IPS-NIHi11 (cell line): ENCODE data around the gene SLF2.

Experiments used
- DNase-seq: peaks from one replicate; pipeline ENCODE4 v3.0.0; 2012; ENCODE audit warnings: mixed read lengths, low spot score

SLF2 gene, protein sequence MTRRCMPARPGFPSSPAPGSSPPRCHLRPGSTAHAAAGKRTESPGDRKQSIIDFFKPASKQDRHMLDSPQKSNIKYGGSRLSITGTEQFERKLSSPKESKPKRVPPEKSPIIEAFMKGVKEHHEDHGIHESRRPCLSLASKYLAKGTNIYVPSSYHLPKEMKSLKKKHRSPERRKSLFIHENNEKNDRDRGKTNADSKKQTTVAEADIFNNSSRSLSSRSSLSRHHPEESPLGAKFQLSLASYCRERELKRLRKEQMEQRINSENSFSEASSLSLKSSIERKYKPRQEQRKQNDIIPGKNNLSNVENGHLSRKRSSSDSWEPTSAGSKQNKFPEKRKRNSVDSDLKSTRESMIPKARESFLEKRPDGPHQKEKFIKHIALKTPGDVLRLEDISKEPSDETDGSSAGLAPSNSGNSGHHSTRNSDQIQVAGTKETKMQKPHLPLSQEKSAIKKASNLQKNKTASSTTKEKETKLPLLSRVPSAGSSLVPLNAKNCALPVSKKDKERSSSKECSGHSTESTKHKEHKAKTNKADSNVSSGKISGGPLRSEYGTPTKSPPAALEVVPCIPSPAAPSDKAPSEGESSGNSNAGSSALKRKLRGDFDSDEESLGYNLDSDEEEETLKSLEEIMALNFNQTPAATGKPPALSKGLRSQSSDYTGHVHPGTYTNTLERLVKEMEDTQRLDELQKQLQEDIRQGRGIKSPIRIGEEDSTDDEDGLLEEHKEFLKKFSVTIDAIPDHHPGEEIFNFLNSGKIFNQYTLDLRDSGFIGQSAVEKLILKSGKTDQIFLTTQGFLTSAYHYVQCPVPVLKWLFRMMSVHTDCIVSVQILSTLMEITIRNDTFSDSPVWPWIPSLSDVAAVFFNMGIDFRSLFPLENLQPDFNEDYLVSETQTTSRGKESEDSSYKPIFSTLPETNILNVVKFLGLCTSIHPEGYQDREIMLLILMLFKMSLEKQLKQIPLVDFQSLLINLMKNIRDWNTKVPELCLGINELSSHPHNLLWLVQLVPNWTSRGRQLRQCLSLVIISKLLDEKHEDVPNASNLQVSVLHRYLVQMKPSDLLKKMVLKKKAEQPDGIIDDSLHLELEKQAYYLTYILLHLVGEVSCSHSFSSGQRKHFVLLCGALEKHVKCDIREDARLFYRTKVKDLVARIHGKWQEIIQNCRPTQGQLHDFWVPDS

DNA sequence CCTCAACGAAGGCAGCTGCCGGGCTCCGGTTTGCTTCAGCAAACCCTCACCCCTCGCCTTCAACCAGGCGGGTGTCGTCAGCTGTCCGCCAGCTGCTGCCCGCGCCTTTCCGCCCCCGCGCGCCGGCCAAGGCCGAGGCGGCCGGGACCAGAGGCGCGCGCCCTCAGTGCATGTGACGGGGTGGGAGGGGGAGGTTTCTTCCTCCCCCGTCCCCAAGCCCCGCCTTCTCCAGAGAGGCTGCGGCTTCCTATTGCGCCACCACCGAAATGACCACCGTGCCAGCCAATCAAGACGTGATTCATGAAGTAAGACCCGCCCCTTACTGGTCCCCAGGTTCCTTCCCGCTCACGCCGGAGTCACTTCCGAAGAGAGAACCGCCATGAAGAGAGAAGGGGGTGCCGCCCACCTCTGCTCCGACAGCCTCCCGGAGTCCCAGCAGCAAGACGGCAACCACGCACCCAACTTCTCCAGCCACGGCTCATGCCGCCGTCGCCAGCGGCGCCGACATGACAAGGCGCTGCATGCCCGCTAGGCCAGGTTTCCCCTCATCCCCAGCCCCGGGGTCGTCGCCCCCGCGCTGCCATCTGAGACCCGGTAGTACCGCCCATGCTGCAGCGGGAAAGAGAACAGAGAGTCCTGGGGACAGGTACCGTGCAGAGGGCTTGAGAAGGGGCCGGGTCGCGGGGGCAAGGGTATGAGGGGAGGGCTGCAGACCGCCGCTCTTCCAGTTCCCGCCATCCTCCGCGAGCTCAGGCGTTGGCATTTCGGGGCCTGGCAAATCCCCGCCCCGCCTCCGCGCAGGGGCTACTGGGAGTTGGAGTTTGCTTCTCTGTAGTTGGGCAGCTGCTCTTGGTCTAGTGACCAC lies at the start of gene SLF2:
TSS of gene SLF2 (plus strand) at position 359 of the 865 bp plus-strand sequence. CDS start at position 507, 148 bp downstream.
- DNase-seq = peak; percentile 100

DNA sequence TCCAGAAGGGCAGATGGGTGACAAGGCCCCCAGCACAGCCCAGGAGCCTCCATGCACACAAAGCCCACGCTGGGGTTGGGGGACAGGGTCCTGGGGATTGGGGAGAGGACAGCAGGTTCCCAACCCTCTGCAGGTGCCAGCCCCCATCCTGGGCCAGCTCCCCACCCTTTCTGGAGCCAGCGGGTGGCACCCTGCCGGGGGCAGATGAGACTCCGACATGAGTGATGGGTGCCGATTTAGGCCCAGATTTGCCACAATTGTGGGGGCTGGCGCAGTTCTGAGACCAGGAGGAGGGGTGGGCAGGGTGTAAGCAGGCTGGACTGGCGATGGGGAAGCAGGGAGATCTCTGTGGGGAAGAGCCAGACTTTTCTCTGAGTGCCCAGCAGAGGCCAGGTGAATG lies 49.3 kb upstream of the SLF2 start:
- DNase-seq = no peak

DNA sequence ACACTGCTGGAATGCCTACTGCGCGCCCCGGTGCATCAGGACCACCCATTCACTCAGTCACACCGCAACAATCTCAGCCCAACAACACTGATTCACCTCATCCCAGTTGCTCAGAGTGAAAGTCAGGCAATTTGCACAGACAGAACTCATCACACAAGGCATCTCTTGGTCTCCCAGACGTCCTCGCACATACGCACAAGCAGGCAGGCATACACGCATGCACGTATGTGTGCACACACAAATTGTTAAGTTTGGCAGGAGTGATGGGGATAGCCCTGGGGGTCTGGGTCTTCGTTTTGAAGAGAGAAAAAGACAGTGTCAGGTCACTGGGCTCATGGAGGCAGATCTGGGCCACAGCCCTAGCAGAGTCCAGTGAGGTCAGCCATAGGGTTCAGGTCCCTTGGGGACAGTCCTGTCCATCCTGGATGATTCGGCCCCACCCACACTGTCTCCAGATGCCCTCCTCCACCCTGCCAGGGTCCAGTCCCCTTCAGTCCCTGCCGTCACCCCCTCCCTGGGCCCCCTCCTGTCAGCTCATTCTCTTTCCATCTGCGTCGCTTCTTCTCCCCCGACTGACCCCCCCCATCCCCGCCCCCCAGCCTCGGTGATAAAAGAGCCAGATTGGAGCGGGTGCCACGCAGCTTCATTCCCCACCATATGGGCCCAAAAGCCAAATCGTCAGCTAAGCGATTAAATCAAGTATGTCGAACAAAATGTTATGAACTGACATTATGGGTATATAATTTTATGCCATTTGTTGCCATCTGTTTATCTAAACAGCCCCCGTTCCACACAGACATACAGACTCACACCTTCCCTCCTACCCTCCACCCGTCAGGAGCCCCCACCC lies 48.5 kb upstream of the SLF2 start:
- no peak for DNase-seq

DNA sequence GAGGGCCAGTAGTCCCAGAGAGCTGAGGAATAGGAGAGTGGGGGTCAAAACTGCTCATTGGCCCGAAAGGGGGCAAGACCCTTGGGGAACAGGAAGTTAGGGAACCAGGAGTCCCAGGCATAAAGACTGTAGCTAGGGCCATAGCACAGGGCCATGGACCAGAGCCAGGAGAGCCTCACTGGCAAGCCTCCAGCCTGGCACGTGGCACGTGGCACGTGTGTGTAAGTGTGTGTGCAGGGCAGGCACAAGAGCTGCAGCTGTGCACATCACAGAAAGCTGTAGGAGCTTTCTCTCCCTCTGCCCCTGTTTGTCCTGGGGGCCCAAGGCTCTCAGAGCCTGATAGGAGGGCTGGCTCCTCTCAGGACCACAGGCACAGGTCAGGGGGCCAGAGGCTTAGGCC lies 47.8 kb upstream of the SLF2 start:
- no peak for DNase-seq

DNA sequence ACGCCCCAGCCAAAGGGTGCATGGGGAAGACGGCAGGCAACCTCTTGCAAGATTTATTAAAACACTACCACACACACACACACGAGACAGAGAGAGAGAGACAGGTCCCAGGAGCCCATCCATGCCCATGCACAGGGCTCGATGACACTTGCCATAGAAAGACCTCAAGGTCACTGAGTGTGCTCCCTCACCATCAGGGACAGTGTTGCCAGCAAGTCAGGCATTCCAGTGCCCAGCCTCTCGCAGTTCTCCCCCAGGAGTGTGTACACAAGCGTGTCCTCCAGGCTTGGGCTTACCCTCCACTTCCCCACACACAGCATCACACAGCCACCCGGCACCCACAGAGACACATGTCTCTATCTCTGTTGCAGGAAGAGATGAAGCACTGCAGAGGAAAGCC lies 46.8 kb upstream of the SLF2 start:
- no peak for DNase-seq

DNA sequence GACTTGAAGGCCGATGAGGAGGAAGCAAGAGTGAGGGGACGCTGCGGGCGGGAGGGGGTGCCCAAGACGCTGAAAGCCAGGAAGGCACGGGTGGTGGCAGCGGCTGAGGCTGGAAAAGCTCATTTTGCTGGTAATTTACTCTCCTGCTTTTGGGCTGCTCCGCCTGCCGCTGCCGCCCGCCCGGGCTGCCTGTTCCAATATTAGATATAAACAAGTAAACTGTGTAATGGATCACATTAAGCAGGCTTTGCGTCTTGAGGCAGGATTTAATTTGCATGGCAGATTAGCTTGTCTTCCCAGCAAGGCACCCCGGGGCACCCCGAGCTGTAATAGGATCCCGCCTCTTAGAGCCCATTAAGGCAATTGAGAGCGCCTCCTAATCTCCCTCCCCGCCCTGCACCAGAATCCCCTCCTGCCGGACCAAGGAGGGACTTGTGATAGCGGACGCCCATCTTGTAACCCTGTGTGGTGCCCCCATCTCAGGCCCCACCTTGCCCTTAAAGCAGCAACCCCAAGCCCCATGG lies 46.1 kb upstream of the SLF2 start:
- DNase-seq = peak; percentile 75

DNA sequence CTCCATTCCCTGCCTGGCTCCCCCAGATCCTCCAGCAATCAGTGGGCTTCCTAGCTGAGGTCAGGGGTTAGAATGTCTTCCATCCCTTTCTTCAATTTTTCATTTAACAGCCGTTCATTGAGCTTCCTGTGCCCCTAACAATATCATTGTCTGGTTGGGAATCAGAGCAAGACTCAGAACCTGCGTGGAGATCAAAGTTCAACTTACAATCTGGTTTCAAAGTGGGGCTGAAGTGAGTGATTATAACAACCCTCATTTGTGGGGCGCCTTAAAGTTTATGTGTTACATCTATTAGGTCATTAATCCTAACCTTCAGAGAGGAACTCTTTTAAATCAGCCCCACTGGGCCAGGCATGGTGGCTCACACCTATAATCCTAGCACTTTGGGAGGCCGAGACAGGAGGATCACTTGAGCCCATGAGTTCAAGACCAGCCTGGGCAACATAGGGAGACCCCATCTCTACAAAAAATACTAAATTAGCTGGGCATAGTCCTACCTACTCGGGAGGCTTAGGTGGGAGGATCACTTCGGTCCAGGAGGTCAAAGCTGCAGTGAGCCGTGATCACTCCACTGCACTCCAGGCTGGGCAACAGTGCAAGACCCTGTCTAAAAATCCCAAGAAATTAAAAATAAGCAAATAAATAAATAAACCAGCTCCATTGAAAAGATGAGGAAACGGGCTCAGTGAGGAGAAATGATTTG lies 45.4 kb upstream of the SLF2 start:
- no peak for DNase-seq

DNA sequence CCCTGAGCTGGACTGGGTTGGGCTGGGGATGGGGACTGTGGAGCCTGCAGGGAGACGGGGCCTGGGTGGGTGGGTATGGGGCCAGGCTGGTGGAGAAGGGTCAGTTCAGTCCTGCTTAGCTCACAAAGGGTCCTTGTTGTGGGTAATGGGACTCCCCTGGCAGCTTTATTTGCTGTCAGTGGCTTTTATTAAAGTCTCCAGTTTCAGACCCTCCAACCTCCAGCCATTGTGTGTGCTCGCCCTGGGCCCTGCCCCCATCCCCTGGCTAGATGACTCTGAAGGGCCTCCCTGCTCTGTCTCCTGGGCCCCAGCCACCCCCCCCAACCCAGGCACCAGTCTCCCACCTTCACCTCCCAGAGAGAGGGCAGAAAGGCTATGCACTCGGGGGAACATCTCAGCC lies 44.4 kb upstream of the SLF2 start:
- DNase-seq = no peak

DNA sequence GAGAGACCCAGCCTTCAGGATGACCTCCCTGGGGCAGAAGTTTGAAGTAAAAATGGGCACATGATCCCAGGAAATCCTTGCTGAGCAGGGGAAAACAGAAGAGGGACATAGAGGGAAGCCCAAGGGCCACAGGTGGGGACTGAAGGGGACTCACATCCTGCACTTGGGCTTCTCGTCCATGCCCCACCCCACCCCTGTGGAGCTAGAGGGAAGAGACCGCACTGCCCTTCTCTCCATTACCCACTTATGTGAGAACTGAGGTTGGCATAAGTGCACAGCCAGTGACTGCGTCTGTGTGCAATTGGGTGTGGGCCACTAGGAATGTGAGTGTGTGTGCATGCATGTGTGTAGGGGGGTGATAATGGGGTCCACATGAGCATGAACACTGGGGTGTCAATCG lies 43.4 kb upstream of the SLF2 start:
- DNase-seq = no peak

DNA sequence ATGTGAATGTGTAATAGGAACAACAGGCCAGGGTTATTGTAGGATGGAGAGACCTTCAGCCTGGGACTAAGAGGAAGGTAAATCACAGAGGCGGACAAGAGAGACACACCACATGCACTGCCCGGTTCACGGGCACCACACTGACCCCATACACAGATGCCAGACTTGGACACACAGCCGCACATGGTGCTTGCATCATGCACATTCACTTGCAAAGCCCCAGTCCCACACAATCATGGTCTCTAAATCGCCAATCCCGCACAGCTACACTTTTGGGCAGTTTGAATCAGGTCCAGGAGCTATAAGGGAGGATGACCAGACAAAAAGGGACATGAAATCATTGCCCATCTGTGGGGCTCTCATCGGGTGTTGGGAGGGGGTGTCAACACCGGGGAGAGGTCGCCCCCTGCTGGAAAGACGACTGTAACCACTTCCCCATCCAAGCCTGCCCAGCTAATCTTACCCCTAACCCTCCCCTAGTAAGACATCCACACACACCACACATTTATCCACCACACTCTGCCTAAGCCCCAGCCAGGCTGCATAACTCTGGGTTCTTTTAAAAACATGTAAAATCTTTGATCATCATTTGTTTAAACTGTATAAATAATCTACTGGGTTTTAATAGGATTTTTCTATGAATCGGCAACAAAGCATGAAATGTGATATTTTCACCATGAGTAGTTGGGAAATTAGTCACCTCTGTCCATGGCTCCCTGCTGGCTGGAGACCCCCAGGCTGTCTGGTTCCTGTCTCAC lies 40.5 kb upstream of the SLF2 start:
- peak; percentile 90 for DNase-seq

DNA sequence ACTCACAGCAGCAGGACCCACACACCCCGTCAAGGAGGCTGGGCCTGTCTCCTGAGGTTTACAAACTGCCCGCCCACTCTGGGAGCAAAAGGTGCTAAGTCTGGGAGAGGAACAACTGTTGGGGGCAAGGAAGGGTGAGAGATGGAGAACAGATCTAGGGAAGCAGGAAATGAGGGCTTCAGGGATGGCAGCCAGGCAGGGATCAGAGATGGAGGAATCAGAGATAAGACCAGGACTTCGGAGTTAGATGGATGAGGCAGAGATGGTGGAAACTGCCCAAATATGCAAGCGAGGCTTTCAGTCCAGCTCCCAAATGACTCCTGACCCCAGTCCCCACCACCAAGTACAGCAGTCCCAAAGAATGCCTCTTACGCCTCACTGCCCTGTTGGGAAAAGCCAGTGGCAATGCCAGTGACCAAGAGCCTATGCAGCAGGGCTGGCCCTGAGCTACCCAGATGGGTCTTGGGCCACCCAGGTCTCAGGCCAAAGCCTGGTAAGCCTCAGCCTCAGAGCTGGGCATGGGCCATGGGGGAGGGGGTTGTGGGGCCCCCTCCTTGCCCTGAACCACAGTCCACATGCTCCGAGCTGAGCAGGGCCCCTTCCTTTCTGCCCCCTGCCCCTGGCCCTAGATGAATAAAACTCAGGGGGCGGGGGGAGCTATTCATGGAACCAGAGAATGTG lies 39.5 kb upstream of the SLF2 start:
- no peak for DNase-seq

DNA sequence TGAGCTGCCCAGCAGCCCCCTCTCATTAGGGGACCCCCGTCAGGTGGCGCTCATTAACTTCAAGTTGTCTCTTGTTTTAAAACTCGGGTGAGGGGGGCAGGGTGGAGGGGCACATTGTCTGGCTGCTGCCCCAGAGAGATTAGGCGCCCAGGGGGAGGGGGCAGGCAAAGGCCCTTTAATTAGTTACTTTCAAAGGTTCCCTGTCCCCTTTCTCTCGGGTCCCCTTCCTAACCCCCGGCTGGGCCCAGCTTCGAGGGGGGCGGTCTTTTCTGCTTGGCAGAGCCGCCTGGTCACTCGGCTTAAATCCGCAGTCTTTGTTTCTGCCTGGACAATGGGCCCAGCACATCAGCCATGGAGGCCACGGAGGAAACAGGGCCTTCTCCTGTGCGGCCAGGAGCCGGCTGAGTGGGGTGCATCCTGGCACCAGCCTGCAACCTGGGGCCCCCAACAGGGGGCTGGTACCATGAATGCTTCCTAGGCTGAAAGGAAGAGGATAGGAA lies 38.9 kb upstream of the SLF2 start:
- no peak for DNase-seq

DNA sequence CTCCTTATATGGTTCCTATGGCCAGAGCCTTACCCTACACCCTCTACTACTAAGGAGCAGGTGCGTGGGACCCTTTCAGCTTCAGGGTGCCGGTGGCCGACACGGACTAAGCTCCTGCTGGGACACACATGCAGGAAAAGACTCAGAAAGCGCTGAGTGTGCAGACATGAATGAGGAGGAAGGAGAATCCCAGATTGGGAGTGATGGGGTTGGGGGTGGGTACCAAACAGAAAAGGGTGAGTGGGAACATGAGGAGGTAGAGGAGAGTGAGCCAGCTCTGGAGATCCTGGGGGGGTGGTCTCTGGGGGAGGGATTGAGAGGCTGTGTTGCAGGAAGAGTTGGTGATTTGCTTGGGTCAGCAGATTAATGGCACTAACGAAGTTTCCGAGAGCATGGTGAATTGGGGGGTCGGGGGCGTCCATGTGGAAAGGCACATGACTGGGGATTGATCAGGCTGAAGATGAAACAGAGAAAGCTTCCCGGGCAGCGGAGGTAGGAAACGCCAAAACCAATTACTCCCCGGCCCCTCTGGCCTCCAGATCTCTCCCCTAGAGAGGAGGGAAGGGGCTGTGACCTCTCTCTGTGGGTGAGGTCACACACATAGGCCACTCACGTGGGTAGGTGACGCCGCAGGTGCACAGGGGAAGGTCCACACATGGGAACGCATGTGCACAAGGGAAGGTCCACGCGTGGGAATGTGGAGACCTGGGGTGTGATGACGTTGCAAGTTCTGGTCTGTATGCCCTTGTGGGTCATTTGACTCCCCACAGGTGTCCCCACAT lies 37.9 kb upstream of the SLF2 start:
- no peak for DNase-seq

DNA sequence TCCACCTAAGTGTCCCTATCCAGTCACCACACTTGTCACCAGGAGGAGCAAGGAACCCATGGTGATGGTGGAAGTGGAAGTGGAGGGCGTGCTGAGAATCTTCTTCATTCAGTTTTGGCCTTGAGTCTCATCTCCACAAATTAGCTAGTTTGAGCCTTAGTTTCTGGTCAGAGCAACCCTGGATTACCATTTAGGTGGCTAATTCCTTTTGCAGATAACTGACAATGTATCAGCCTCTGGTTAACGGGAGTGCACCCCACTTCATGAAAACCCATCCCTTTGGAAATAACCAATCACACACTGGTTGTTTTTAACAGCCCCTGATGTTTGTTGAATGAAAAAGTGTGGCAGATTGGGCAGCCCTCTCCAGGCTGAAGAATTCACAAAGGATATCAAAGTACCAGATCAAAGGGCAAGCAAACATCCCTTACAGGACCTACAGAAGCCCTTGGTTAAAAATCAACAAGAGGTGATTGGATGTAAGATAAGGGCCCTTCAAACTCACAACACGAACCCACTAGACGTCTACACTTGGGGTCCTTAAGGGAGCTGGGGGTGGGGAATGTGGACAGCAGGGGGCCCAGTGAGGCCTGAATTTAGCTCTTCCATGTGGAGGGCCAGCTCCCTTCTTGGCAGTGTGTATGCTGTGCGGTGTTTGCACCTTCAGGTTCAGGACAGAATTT lies 37.1 kb upstream of the SLF2 start:
- no peak for DNase-seq

DNA sequence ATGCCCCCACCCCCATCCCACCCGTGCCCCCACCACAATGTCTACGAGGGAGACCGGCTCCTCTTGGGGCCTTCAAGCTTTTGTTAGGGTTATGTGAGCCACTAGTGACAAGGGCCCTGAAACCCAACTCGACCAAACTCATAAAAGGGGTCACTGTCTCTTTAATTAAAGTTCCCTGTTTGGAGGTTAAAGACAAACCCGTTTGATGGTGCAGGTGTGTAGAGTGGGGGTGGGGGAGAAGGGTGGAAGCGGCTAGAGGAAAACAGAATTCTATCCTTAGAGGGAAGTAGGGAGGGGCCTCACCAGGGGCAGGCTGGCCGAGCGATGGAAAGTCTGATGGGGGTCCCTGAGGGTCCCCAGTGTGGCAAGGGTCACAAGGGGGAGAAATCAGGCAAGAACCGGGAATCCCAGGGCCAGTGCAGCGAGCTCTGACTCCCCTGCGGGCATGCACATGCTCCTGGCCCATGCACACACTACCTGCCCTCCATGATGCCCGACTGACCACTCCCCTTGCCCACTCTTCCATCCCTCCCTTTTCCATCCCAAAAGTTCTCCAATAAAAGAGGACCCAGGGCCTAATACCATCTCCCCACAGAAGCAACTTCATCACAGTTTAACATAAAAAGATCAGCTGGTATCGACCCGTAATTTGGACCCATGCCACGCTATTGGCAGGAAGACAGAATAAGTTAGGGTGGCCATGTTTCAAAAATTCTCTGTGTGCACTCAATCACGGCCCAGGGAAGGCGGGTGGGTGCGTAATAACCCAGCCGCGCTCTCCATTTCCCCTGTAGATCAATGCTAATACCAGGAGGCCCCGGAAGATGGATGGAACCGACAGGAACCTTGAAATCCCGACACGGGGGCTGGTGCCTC lies 35.9 kb upstream of the SLF2 start:
- DNase-seq = no peak

DNA sequence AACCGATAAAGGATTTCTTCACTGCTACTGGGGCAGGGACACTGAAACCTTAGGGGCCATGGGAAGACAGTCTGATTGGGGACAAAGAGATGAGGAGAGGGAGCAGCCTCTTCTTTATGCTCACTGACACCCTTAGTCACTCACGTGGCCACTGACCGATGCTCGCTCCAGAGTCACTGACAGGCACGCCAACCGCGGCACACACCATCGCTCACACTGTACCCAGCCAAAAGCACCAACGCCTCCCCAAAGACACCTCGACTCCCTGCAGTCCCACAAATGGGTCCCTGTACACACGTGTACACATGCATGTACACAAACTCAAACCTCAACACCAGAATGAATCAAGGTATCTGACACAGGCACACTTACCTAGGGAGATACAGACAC lies 35.3 kb upstream of the SLF2 start:
- DNase-seq = no peak
